GM21515 (cell line): Measurements from ENCODE around the gene HOXD13.

Source experiments
- ATAC-seq: cut with Tn5 transposase; IDR thresholded peaks from one replicate; pipeline ENCODE4 v1.9.1; 2021; ENCODE audit not compliant: unreplicated experiment

HOXD13 gene

GRCh38 chr2:176118601-176119339, 26.2 kb downstream of the HOXD13 start:
- ATAC-seq = no peak

GRCh38 chr2:176120364-176121189, 28.1 kb downstream of the HOXD13 start:
- ATAC-seq = no peak

GRCh38 chr2:176121190-176122051, 28.9 kb downstream of the HOXD13 start:
- ATAC-seq = no peak

GRCh38 chr2:176122052-176122682, 29.6 kb downstream of the HOXD13 start:
- no peak for ATAC-seq

GRCh38 chr2:176122683-176123410, 30.3 kb downstream of the HOXD13 start, which contains the start of gene HOXD9:
Gene HOXD9, plus strand, starts transcription at chr2:176122719. Its CDS starts 50 bp downstream, at chr2:176122769.
- ATAC-seq = no peak

- ATAC-seq = no peak
These were observed 31.0 kb downstream of the HOXD13 start for GRCh38 chr2:176123411-176124109.

GRCh38 chr2:176124110-176124946, 31.8 kb downstream of the HOXD13 start:
- no peak for ATAC-seq

- ATAC-seq = no peak
These were observed 32.6 kb downstream of the HOXD13 start for GRCh38 chr2:176124947-176125771.

- no peak for ATAC-seq
These were observed 33.2 kb downstream of the HOXD13 start for GRCh38 chr2:176125772-176126054.

- no peak for ATAC-seq
These were observed 34.6 kb downstream of the HOXD13 start for GRCh38 chr2:176126929-176127773.

- ATAC-seq = no peak
These were observed 35.2 kb downstream of the HOXD13 start for GRCh38 chr2:176127774-176128072.

- no peak for ATAC-seq
These were observed 35.9 kb downstream of the HOXD13 start for GRCh38 chr2:176128172-176128981.

GRCh38 chr2:176128982-176129796, 36.7 kb downstream of the HOXD13 start, which contains the start of gene HOXD8:
Gene HOXD8, plus strand, starts transcription at chr2:176129705. Its CDS starts 662 bp downstream, at chr2:176130367.
- no peak for ATAC-seq

- no peak for ATAC-seq
These were observed 37.3 kb downstream of the HOXD13 start for GRCh38 chr2:176129813-176130146.

GRCh38 chr2:176130147-176130956, 37.8 kb downstream of the HOXD13 start:
- ATAC-seq = no peak
